Measurements from ENCODE around the gene CD52.

The CD52 gene

DNA sequence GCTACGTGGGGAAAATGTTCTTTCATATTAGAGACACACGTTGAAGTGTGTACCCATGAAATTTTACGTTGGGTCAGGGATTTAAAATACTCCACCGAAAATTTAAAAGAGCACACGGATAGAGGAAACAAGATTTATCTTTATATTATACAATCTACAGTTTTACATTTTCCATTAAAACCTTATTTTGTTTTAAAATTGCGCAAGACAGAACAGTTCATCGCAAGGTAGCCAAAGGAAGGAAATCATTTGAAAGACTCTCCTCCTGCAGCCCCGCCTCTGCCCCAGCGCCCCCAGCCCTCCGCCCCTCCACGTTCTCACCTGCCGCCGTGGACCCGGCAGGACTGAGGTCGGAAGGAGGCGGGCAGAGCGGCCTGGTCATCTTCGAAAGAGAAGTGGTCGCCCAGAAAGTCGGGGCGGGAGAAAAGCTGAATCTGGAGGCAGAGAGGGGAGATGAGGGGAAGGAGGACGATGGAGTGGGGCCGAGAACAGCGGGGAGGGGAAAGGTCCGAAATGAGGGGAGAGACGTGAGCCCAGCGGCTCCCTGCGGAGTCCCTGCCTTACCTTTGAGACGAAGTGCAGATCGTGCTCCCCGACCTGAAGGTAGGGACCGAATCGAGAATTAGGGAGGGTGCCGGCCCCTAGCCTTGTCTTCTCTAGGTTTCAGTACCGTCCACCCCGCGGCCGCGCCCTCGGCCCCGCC, 18.2 kb downstream of the CD52 start:
- no peak for FAIRE-seq

DNA sequence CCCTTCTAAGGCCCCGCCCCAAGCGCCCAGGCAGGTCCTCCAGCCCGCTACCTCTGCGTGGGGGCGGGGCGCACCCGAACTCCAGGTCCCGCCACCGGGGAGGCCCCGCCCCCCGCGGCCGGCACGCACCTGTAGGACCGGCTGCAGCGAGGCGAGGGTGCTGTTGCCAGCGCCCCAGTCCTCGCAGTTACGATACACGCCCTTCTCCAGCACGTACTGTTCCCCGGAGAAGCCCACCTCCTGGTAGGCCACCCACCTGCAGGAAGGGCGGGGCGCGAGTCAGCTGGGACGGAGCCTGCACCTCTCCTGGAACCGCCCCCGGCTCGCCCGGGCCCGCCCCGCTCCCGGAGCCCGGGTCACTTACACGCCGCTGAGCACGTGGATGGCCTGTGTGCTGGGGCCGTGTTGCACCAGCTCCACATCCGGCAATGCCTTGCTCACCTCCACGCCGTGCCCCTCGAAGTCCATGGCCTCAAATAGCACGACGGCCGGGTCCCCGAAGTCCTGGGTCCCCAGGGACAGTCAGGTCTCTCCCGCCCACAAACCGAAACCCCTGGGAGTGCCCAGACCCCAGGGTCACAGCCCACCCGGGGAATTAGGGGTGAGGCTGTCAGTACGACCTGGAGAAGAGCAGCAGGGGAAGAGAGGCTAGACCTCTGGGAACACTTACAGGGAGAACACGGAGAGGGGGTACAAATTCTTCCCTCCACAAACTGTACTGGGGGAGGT, 18.9 kb downstream of the CD52 start:
- FAIRE-seq, result no peak

DNA sequence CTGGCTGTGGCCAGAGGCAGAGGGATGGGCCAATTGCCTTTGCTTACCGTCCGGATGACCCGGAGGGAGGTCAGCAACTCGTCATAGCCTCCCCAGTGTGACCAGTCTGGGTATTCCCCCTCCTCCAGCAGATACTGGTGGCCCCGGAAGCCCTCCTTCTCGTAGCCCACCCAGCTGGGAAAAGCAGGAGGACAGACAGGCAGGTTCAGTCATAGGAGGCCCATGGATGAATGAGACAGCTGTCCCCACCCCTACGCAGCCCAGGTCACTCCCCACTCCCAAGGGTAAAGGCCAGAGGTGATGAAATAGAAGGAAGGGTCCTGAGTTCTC, 19.4 kb downstream of the CD52 start:
- FAIRE-seq, result no peak

DNA sequence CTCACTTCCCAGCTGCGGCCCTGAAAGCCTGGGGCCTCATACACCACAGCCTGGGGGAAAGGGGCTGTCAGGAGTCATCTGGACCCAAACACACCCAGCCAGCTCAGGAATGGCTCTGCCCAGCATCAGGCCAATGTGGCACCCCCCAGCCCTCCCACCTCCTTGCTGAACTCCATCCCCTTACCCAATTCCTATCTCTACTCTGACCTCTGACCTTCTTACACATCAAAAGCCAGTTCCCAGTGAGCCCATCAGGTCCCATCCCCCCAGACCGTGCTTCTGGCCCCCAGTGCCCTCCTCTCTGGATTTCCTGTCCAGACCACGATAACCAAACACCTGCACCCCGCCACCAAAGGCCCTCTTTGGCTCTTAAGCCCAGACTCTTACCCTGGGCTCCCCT, 19.9 kb downstream of the CD52 start:
- no peak for FAIRE-seq

DNA sequence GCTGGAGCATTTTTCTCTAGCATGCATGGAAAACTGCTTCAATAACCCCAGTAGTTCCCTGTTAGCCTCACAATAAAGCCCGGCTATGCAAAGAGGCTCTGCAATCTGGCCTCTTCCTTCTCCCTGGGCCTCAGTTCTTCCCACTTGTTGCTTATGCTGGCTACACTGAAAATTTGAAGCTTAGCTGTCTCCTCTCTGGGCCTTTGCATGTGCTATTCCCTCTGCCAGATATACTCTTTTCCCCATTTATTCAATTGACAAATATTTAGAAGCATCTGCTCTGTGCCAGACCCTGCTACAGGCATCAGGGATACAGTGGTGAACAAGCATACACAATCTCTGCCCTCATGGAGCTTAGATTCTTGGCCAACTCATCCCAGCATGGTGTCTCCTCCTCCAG, 20.9 kb downstream of the CD52 start:
- no peak for FAIRE-seq

DNA sequence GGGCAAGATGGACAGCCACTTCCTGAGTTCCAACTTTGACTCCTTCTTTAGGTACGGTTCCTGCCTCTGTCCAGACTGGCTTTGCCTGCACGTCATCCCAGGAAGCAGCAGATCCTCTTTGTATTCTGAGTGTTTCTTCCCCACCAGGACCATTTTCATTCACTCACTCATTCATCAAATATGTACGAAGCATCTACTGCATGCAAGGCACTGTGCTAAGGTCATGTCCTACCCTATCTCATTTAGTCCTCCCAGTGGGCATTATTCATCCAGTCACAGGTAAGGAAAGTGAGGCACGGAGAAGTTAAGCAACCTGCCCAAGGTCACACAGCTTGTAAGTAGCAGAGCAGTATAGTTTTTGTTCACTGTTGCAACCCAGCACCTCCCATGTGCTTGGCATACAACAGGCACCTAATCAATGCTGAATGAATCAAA, 22.3 kb downstream of the CD52 start:
- no peak for FAIRE-seq

DNA sequence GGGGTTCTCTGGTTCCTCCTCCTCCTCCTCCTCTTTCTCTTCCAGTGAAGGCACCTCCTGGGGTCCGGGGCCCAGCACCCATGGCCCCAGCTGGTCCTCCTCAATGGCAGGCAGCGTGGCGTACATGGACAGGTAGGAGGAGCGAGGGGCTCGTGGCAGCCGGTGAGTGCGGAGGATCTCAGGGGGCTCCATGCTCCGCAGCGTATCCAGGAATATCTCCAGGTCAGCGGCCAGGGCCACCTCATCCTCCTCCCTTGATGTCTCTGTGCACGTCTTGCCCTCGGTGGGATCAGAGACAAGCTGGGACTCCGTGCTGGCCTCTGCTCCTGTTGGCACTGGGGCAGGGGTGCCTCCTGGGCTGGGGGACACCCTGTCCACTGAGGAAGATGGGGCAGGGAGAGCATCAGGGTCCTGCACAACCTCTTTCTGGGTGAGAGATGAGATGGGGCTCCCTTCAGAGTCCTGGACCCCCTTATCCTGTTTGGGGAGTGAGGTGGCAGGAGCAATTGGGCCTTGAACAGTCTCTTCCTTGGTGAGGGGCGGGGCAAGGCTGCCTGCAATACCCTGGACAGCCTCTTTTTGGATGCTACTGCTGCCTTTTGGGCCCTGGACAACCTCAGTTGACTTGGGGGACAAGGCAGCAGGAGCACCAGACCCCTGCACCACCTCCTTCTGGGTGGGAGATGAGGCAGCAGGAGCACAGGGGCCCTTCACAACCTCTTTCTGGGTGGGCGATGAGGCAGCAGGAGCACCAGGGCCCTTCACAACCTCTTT, 26.6 kb downstream of the CD52 start:
- no peak for FAIRE-seq

DNA sequence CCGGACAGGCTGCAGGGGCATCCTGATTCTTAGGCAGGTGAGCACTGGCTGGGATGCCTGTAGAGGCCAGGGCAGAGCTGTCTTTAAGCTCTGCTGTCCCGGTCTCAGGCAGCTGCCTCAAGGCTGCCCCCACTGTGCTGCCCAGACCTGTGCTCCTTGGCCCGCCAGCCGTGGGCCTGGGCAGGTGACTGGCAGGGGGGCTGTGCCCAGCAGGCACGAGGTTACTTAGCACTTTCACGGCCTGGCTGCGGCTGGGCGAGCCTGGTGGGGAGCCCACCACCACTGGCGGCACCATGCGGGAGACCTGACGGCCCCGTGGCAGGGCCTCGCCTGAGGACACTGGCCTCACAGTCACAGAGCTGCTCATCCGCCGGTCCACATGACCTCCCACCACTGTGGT, 28.0 kb downstream of the CD52 start:
- no peak for FAIRE-seq

DNA sequence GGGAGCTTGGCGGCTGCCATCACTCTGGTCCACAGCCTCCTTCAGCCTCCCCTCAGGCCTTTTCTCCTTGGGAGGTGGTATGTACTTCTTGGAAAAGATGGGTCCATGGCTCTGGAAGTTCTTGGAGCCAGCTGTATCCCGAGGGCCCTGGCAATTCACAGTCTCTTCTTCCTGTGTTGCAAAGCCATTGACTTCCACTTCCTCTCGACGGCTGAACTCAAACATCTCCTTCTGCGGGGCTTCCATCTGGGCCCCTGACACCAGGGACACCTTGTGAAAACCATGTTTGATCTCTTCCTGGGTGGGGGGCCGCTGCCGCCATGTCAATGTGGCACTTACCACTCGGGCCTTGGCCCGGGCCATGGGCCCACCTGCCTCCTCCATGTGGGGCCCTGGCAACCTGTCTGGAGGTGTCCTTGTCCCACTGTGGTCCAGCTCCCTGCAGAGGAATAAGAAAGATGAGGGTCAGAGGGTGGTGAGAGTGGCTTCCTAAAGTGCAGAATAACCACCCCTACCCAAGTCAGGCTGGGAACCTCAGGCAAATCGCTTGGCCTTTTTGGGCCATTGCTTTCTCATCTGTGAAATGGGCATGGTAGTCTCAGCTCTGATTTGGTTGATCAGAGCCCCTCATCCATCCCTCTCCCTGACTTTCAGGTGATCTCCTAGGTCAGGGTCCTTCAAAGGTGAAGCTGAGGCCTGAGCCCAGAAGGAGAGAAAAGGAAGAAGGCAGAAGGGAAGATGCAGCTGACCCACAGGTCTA, 28.7 kb downstream of the CD52 start:
- no peak for FAIRE-seq

DNA sequence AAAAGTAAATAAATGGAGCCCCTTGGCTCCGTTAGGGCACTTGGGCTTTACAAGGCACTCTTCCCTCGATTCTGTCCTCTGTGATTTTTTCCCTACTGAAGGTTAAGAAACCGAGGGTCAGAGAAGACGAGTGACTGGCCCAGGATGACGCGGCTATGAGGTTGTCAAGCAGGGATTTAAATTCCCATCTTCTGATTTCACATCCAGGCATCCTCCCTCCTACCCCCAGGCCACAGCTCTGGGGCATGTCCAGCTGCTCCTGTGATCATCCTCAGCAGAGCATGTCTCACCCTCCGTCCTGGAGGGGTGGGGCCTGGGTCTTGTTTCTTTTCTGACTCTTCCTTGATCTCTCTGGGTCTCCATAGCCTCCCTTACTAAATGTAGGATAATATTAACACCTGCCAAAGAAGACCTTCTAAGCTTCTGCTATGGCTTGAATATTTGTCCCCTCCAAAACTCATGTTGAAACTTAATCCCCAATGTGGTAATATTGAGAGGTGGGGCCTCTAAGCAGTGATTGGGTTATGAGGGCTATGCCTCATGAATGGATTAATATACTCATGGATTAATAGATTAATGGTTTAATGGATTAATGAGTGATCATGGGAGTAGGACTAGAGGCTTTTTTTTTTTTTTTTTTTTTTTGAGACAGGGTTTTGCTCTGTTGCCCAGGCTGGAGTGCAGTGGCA, 31.6 kb downstream of the CD52 start:
- no peak for FAIRE-seq

DNA sequence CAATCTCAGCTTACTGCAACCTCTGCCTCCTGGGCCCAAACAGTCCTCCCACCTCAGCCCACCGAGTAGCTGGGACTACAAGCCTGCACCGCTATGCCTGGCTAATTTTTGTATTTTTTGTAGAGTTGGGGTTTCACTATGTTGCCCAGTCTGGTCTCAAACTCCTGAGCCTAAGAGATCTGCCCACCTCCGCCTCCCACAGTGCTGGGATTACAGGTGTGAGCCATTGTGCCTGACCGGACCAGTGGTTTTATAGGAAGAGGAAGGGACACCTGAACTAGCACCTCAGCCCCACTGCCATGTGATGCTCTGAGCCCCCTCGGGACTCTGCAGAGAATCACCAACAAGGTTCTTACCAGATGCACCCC, 32.1 kb downstream of the CD52 start:
- no peak for FAIRE-seq

DNA sequence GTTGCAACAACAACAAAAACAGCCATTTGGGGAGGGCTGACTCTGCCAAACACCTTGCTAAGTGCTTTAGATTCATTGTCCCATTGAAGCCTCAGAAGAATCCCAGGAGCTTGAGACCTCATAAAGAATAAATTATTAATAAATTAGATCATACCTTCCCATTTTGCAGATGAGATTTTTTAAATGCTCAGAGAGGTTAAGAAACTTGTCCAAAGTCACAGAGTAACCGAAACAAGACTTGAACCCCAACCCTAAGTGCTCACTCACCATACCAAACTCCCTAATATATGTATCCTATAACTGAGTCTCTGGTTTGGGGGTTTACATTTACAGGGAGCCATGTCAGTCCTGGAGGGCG, 32.6 kb downstream of the CD52 start:
- FAIRE-seq, result no peak

DNA sequence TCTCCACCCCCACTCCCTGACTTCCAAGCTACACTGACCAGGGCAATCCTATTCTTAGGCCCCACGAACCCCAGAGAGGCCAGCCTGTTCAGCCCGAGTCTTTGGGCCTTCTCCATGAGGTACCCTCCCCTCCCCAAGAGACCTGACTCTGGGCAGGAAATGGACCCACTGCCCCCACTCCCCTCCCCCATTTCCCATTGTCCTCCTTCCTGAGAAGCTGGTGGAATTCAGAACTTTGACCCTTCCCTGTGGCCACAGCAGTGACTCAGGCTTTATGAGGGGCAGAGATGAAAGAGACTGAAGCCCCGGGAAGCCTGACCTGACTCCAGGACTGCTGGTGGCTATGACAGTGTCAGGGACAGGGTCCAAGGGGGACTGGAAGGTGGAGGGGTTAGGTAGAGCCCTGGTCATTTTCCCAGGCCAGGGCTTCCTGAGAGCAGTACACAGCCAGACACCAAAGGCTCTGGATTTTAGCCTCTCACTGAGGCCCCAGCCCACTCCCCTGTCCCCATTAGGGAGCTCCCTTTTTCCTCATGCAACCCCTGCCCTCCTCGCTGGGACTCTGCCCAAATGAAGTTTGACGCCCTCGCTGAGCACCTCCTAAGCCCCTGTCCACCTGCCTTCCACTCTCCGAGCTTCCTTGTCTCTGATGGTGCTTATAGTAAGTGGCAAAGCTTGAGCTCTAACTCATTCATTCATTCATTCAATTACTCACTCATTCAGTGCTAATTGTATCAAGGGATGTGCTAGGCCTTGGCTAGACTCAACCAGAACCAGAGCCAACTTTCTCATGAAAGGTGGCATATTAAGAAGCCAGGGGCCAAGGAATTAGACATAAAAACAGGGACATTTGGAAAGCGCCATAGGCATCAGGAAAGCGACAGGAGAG, 33.2 kb downstream of the CD52 start:
- FAIRE-seq, result no peak

DNA sequence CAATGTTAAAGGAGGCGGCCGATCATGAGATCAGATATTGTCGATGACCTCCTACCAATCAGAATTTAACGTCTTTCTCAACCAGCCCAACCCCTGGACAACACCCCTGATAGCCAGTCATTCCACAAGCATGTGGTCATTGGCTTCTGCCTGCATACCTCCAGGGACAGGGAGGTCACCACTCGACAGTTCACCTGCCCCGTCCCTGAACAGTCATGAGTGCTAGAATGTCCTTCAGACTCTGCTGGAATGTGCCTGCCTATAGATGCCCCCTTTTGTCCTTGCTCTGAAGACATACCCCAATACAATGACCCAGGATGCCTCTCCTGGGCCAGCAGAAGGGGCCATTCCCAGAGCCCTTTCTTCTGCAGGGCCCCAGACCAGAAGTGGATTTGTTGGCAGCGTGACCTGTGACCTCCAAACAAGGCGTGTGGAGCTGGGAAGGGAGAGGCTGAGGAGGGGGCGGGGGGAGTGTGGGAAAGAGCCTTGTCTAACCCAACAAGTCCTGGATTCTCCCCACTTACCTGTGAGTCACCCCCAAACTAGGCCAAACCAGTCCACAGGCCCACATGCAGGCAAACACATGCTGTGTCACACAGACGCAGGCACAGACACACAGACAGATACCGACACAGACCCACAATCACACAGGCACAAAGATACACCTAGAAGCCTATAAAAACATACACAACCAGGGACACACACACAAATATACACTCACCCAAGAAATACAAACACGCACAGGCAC, 34.0 kb downstream of the CD52 start:
- FAIRE-seq, result no peak

DNA sequence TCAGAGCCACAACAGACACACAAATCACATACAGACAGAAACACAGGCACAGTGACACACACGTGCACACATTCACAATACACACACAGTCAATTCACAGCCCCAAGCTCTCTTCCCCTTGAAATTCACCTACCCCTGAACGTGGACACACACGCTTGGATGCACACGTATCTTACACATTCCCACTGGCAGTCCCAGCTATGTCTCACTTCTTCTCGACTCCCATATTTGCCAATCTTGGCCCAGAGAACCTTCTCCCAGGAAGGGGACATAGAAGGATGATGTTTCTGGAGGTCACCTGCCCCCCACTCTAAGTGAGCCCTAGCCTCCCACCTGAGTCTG, 34.6 kb downstream of the CD52 start:
- FAIRE-seq, result no peak

DNA sequence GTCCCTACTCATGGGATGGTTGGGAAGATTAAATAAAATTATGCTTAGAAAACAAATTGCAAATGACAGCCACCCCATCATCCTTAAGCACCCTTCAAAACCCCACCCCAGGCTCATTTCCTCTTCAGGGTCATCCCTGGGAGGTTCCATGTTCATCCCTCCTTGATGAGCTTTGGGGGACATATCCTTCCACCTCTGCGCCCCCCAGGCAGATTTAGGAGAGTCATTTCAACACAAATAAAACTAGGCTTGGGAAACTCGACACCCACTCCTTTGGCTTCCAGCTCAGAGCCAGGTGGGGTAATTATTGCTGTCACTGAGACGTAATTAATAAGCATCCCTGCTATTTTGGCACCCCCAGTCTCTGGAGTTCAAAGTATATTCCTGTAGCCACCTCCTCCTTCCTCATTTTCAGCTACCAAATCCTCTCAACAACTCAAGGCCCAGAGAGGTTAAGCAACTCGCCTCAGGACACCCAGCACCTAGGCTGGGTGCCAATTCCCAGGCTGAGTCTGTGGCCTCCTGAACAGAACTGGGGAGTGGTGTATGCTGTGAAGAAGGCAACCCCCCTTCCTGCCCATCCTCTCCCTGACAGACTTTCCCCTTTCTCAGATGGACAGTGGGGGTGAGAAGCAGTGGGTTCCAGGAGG, 35.6 kb downstream of the CD52 start:
- no peak for FAIRE-seq

DNA sequence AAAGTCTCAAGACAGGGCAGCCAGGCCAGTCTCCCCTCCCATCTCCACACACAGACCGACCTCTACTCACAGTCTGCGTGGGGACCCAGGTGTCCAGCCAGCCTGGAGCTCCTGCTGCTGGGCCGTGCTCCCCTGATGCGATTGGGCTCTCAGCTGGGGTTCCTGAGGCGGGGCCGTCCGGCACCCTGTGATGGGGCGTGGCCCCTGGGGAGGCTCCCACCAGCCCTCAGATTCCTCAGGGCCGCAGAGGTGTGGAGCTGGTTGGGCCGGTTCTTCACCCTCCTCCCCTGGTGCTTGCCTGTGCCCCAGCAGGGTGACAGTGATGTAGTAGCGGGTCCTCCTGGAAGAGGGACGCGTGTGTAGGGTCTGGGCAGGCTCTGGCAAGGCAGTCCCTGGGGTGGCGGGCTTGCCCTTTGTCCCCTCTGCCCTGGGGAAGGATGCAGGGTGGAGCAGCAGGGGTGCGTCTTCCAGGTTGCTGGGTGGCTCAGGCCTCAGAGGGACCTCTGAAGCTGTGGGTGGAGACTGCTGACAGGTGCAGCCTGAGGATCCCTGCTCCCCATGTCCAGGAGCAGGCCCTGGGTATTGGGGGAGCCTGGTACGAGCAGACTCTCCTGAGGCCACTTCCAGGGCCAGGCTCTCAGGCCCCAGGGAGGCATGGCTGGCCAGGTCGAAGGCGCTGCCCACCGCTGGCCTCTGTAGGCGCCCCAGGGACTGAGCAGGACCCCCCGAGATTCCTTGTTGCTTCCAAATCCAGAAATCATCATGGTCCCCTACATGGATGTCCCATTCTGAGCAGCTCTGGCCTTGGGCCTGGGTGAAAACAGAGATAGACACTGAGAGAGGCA, 36.4 kb downstream of the CD52 start, which contains the start of gene CRYBG2:
TSS of gene CRYBG2 (minus strand) at position 155 of the 845 bp plus-strand sequence. CDS start 7,473 bp downstream, outside the sequence.
- no peak for FAIRE-seq

DNA sequence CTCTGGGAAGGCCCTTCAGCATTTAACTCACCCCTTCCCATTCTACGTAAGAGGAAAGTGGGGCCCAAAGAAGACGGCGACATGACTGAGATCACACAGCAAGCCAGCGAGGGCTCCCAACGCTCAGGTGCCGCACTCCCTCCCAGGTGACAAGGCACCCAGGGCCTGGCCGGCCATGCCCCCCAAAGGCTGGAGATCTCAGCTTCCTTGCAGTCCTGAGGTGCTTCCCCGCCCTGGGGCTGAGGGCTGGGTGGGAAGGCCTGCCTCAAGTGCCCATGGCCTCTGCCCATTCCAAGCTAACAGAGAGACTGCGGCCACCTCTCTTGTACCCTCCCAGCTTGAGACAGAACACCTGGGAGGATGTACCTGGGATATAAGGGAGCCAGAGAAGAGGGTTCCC, 37.2 kb downstream of the CD52 start:
- no peak for FAIRE-seq

DNA sequence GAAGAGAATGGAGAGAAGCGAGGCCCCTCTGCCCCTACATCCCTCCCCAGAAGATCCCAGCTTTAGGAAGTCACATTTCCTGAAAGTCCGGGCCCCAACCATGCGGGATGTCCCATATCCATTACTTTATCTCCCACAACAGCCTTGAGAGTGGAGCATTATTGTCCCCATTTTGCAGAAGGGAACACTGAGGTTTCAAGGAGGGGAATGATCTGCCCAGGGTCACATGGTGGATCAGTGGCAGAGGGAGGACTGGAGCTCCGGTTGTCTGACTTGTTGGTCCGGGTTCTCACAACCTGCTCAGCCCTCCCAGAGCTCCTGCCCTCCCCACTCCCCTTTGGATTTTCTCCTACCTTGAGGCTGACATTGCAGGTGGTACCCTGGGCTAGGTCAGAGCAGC, 38.3 kb downstream of the CD52 start:
- no peak for FAIRE-seq

Measured in endometrium (tissue), 2 donors.